Breast epithelium (tissue), 3 donors: Measurements from ENCODE around the gene DMXL2.

ENCODE experiments used
- POLR2A ChIP-seq: fragments of 450-650 bp; IDR thresholded peaks from one replicate; pipeline ENCODE4 v1.6.1; 2016; ENCODE audit warnings: antibody characterized with exemption, mild to moderate bottlenecking, moderate library complexity
- POLR2AphosphoS5 ChIP-seq, 3 donors: sonication (generic); formaldehyde crosslinking; IDR thresholded peaks; one replicate each; pipeline ENCODE4 v1.6.1; 2017; ENCODE audit warnings: antibody characterized with exemption in 3 of 3
- TF ChIP-seq, protein P1 (sequence below), 3 donors: fragments of 450-650 bp; IDR thresholded peaks; one replicate each; pipeline ENCODE4 v1.5.1; 2016 to 2017; ENCODE audit warnings: antibody characterized with exemption in 3 of 3, mild to moderate bottlenecking in 3 of 3, moderate library complexity in 3 of 3

- TF ChIP-seq POLR2AphosphoS5 (IDR thresholded peaks at IDR 0.05): no peak
- TF ChIP-seq, protein P1, sequence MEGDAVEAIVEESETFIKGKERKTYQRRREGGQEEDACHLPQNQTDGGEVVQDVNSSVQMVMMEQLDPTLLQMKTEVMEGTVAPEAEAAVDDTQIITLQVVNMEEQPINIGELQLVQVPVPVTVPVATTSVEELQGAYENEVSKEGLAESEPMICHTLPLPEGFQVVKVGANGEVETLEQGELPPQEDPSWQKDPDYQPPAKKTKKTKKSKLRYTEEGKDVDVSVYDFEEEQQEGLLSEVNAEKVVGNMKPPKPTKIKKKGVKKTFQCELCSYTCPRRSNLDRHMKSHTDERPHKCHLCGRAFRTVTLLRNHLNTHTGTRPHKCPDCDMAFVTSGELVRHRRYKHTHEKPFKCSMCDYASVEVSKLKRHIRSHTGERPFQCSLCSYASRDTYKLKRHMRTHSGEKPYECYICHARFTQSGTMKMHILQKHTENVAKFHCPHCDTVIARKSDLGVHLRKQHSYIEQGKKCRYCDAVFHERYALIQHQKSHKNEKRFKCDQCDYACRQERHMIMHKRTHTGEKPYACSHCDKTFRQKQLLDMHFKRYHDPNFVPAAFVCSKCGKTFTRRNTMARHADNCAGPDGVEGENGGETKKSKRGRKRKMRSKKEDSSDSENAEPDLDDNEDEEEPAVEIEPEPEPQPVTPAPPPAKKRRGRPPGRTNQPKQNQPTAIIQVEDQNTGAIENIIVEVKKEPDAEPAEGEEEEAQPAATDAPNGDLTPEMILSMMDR (IDR thresholded peaks at IDR 0.05): no peak
- TF ChIP-seq POLR2A: no peak
Observed at GRCh38 chr15:51398626-51399025, 223.9 kb downstream of the DMXL2 start.
